OCI-LY7 (cell line): Measurements from ENCODE around the gene MAN1A1. TPM values are rescaled to one million over a fixed set of nuclear protein-coding genes. Genes with fewer than 3 reads are reported as not detected.

Experiments
- BruUV-seq: library from RNA; stranded (reverse); fragments of 400-500 nt; replicated peaks from 2 replicates; lab custom pipeline; 2021; lab: Mats Ljungman, UMichigan
- CTCF ChIA-PET: fragments of 300-600 bp; sonication (Branson Sonifier 250); formaldehyde crosslinking; loops from one replicate; lab custom pipeline; 2022; ENCODE audit warnings: antibody characterized with exemption; ENCODE audit not compliant: unreplicated experiment; lab: Charles Lee
- POLR2A ChIA-PET: fragments of 300-600 bp; sonication (Branson Sonifier 250); formaldehyde crosslinking; loops from one replicate; lab custom pipeline; 2022; ENCODE audit warnings: antibody characterized with exemption; lab: Charles Lee
- DNase-seq: peaks from one replicate; pipeline ENCODE4 v3.0.0-alpha.2; 2015; ENCODE audit warnings: low spot score
- H2AFZ ChIP-seq: fragments of 200-600 bp; sonication (generic), shearing (Covaris generic); 2 replicates; pipeline ENCODE4 v1.6.1; 2014; ENCODE audit warnings: mild to moderate bottlenecking, antibody characterized with exemption, low read length, moderate library complexity
- H3K27ac ChIP-seq: fragments of 200-600 bp; sonication (generic); 2 replicates; pipeline ENCODE4 v1.5.1; 2014; ENCODE audit warnings: mixed run types, low read depth, mild to moderate bottlenecking, moderate library complexity, low read length, inconsistent platforms; ENCODE audit not compliant: poor library complexity, severe bottlenecking
- H3K36me3 ChIP-seq: fragments of 200-600 bp; sonication (generic); 2 replicates; pipeline ENCODE4 v1.6.1; 2014; ENCODE audit warnings: mild to moderate bottlenecking, antibody characterized with exemption, low read length, moderate library complexity, mixed read lengths; ENCODE audit not compliant: insufficient read depth
- H3K4me1 ChIP-seq: fragments of 200-600 bp; sonication (generic); 2 replicates; pipeline ENCODE4 v1.5.1; 2014; ENCODE audit warnings: mild to moderate bottlenecking, low read length; ENCODE audit not compliant: insufficient read depth, poor library complexity, severe bottlenecking
- H3K4me2 ChIP-seq: fragments of 200-600 bp; sonication (generic); 2 replicates; pipeline ENCODE4 v1.6.1; 2014; ENCODE audit warnings: mild to moderate bottlenecking, low read length
- H3K4me3 ChIP-seq: fragments of 200-600 bp; sonication (generic); 2 replicates; pipeline ENCODE4 v1.5.1; 2014; ENCODE audit warnings: mild to moderate bottlenecking, low read depth, low read length; ENCODE audit not compliant: poor library complexity, severe bottlenecking
- H3K79me2 ChIP-seq: fragments of 200-600 bp; sonication (generic); 2 replicates; pipeline ENCODE4 v1.6.1; 2016; ENCODE audit warnings: low read depth, mild to moderate bottlenecking, low read length, moderate library complexity, mixed read lengths; ENCODE audit not compliant: insufficient read depth
- H3K9me2 ChIP-seq: fragments of 200-600 bp; sonication (generic); 2 replicates; pipeline ENCODE4 v1.6.1; 2016; ENCODE audit warnings: mild to moderate bottlenecking, low read length, mixed read lengths; ENCODE audit not compliant: insufficient read depth
- H3K9me3 ChIP-seq: fragments of 200-600 bp; sonication (generic); 2 replicates; pipeline ENCODE4 v1.6.1; 2014; ENCODE audit warnings: mild to moderate bottlenecking, mixed run types, low read length, mixed read lengths
- H4K20me1 ChIP-seq: fragments of 200-600 bp; sonication (generic); 2 replicates; pipeline ENCODE4 v1.6.1; 2014; ENCODE audit warnings: mild to moderate bottlenecking, antibody characterized with exemption, low read length, moderate library complexity, mixed read lengths; ENCODE audit not compliant: insufficient read depth
- CTCF ChIP-seq: fragments of 200-600 bp; sonication (generic); conservative IDR thresholded peaks from 2 replicates; pipeline ENCODE4 v1.5.1; 2014; ENCODE audit warnings: mild to moderate bottlenecking, antibody characterized with exemption, low read length, moderate library complexity, mixed read lengths
- EZH2phosphoT487 ChIP-seq: fragments of 200-600 bp; sonication (generic); IDR thresholded peaks from 2 replicates; pipeline ENCODE4 v1.6.1; 2018; ENCODE audit warnings: low read depth, borderline replicate concordance, mild to moderate bottlenecking, mixed run types, antibody characterized with exemption, low read length, moderate library complexity, mixed read lengths
- intact Hi-C: fragments of 100-400 bp; cut with micrococcal nuclease; formaldehyde crosslinking; loops from one replicate; pipeline ENCODE4 v1.10.0; 2022; ENCODE audit not compliant: unreplicated experiment
- total RNA-seq, 2 experiments: library from RNA; depleted of rRNA in 1 of 2; stranded (reverse); fragments of >200 nt in 1 of 2; shearing (Covaris generic) in 1 of 2; gene quantifications; 2 replicates each; pipeline ENCODE4 v1.2.3, GENCODE V29; 2014 to 2022

MAN1A1 gene
- total RNA-seq, 2 experiments from 2014 or later, result 72.4 to 74.3 TPM

GRCh38 chr6:119280080-119280479, 69.5 kb downstream of the MAN1A1 start:
- Histone ChIP-seq H4K20me1 (peaks cover 7% of the 10 kb centered on the region; the same call in 1 of the 2 replicates), H3K36me3 (peaks cover 93% of the 10 kb centered on the region), H2AFZ (no peak overlapping the region), H3K9me3 (no peaks in the 10 kb centered on the region), H3K79me2 (peaks cover 77% of the 10 kb centered on the region; the same call in 1 of the 2 replicates), H3K9me2 (no peaks in the 10 kb centered on the region), H3K4me3 (no peak overlapping the region), H3K4me2 (no peak overlapping the region), H3K4me1 (no peaks in the 10 kb centered on the region), H3K27ac (no peak overlapping the region)
- ChIA-PET CTCF (no interaction called here), POLR2A (no interaction called here)
- TF ChIP-seq EZH2phosphoT487 (no peak), CTCF (no peak)
- no TSS peak for BruUV-seq
- no peak for DNase-seq
- intact Hi-C loops, result no loop called here

GRCh38 chr6:119278625-119279024, 70.9 kb downstream of the MAN1A1 start:
- BruUV-seq, result no TSS peak
- CTCF ChIA-PET, result no interaction called here
- H3K9me2 ChIP-seq, result no peaks in the 10 kb centered on the region
- peaks cover 76% of the 10 kb centered on the region; the same call in 1 of the 2 replicates for H3K79me2 ChIP-seq
- POLR2A ChIA-PET, result interaction anchor here (0.6 to 1.2 kb wide), 3 partner anchors 15 to 615 kb away, joined by 3 to 4 read pairs (median 3); no protein-coding TSS in a partner anchor
- no peak for DNase-seq
- intact Hi-C loops, result no loop called here
- no peak overlapping the region for H3K4me3 ChIP-seq
- H3K36me3 ChIP-seq, result peaks cover 92% of the 10 kb centered on the region
- H3K4me1 ChIP-seq, result no peaks in the 10 kb centered on the region
- TF ChIP-seq EZH2phosphoT487, result no peak
- no peak for TF ChIP-seq CTCF
- H4K20me1 ChIP-seq, result peaks cover 7% of the 10 kb centered on the region; the same call in 1 of the 2 replicates
- no peak overlapping the region for H2AFZ ChIP-seq
- no peak overlapping the region for H3K27ac ChIP-seq
- H3K4me2 ChIP-seq, result no peak overlapping the region
- peaks cover 8% of the 10 kb centered on the region; the same call in 1 of the 2 replicates for H3K9me3 ChIP-seq

GRCh38 chr6:119277052-119277451, 72.5 kb downstream of the MAN1A1 start:
- intact Hi-C loops, result no loop called here

More at GRCh38 chr6:119277052-119277451, 72.5 kb downstream of the MAN1A1 start:
- CTCF ChIA-PET, result no interaction called here
- Histone ChIP-seq H3K79me2 (peaks cover 77% of the 10 kb centered on the region; the same call in 1 of the 2 replicates), H2AFZ (no peak overlapping the region), H3K9me3 (peaks cover 15% of the 10 kb centered on the region), H3K9me2 (no peaks in the 10 kb centered on the region), H3K4me3 (no peak overlapping the region), H3K27ac (no peak overlapping the region), H4K20me1 (no peaks in the 10 kb centered on the region), H3K4me1 (no peaks in the 10 kb centered on the region), H3K36me3 (peaks cover 95% of the 10 kb centered on the region), H3K4me2 (no peak overlapping the region)
- BruUV-seq, result no TSS peak
- no peak for DNase-seq
- TF ChIP-seq CTCF, result no peak
- TF ChIP-seq EZH2phosphoT487, result no peak
- POLR2A ChIA-PET, result no interaction called here
